ENCODE measurements around the gene RAB19.

GRCh38 chr7:140400381-140400780 lies 3.5 kb upstream of the RAB19 start:
- TF ChIP-seq CTCF (IDR thresholded peaks at IDR 0.05) (no peak), POLR2A (IDR thresholded peaks at IDR 0.05) (no peak)
